Fibroblast of pulmonary artery (primary cell): ENCODE measurements around the gene COX19.
"Not testable (repeated sequence)": the region's sequence is repeated elsewhere in the genome, so short reads cannot be mapped to it uniquely, and the experiment has no call there.

Experiments used
- DNase-seq: peaks from one replicate; pipeline ENCODE4 v3.0.0-alpha.2; 2010; ENCODE audit warnings: low read depth
- H3K4me3 ChIP-seq: replicated peaks from 2 replicates; pipeline ENCODE4 v1.5.1; 2011; ENCODE audit warnings: low read depth, mild to moderate bottlenecking, control low read depth, low read length, moderate library complexity
- CTCF ChIP-seq: IDR thresholded peaks from 2 replicates; pipeline ENCODE4 v1.5.1; 2011; ENCODE audit warnings: mild to moderate bottlenecking, control low read depth, low read length, inconsistent platforms; ENCODE audit errors: missing control alignments

The COX19 gene

GRCh38 chr7:962401-963081, 12.8 kb downstream of the COX19 start:
- DNase-seq: no peak
- no peak overlapping the region for H3K4me3 ChIP-seq

GRCh38 chr7:961546-962400, 13.6 kb downstream of the COX19 start:
- no peak for DNase-seq
- no peak for TF ChIP-seq CTCF
- H3K4me3 ChIP-seq: no peak overlapping the region

More at GRCh38 chr7:962401-963081, 12.8 kb downstream of the COX19 start:
- no peak for TF ChIP-seq CTCF

GRCh38 chr7:960972-961371, 14.4 kb downstream of the COX19 start:
- DNase-seq, H3K4me3 ChIP-seq: not testable (repeated sequence)

- no peak for TF ChIP-seq CTCF
- no peak overlapping the region for H3K4me3 ChIP-seq
- no peak for DNase-seq
These were observed 15.0 kb downstream of the COX19 start for GRCh38 chr7:960269-960871.

- not testable (repeated sequence) for DNase-seq, H3K4me3 ChIP-seq
These were observed 15.6 kb downstream of the COX19 start for GRCh38 chr7:959740-960139.

DNA sequence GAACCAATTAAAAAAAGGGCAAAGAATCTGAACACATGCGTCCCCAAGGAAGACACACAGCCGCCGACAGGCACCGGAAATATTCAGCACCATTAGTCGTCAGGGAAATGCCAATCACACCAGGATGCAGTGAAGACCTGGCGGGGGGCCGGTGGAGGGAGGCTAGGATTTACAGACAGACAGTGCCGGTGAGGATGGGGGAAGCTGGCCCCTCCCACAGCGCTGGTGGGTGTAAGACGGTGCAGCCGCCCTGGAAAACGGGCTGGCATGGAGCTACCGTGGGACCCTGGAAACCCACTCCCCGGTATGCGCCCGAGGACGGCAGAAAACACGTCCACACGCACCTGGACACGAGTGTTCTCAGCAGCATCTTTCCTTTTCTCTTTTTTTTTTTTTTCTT, 16.1 kb downstream of the COX19 start:
- DNase-seq: no peak
- TF ChIP-seq CTCF: no peak
- no peak overlapping the region for H3K4me3 ChIP-seq

DNA sequence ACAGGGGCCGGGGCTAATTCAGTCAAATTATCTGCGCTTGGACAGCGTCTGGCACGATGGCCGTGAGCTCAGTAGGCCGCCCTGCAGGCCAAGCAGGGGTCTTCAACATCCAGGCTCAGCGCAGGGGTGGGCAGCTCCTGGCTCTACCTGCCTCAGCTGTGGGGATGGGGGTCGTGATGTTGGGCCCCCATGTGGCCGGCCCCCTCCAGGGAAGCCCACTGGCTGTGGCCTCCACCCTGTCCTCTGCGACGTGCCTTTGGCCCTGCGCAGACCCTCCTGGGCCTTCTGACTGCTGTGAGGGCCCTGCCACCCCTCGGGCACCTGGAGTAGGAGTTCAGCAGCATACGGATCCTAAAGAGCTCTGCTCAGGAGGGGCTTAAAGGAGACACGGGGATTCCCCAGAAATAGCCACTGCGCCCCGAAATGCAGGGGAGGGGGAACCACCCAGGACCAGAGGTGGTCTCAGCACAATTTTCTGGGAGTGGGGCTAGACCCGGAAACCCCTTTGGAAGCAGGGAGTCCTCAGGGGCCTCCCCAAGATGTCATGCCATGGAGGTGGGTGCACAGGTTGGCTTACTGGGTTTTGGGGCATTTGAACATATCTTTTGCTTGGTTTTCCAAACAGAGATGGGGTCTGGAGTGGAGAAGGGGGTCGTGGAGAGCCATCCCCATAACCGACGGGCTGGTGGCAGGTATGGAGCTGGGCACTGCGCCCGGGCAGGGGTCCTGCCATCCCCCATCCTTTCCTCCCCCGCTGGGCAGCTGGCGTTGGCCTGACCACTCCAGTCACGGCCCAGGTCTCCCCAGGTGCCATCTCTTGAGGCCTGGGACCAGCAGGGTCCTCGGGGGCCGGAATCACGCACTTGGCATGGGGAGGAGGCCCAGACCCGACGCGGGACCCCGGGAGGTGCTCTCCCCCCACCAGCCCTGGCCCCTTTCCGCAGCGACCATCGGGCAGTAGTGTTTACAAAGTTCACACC, 16.8 kb downstream of the COX19 start:
- no peak for TF ChIP-seq CTCF
- no peak overlapping the region for H3K4me3 ChIP-seq
- DNase-seq: no peak
